ENCODE data around the gene SNX6.
"Not testable (repeated sequence)": the region's sequence is repeated elsewhere in the genome, so short reads cannot be mapped to it uniquely, and the experiment has no call there.

SNX6 gene

GRCh38 chr14:34520304-34520970 lies 109.5 kb downstream of the SNX6 start:
- not testable (repeated sequence) for DNase-seq

Data from islet precursor cell (in vitro differentiated cells).